Upper lobe of left lung (tissue), 4 donors: ENCODE data around the gene ARHGEF12.

Source experiments
- EP300 ChIP-seq, 4 donors: sonication (generic); formaldehyde crosslinking; IDR thresholded peaks; one replicate each; pipeline ENCODE4 v1.5.1; 2017; ENCODE audit warnings: antibody characterized with exemption in 4 of 4, control low read depth in 2 of 4
- POLR2A ChIP-seq, 4 donors: fragments of 450-650 bp; IDR thresholded peaks; one replicate each; pipeline ENCODE4 v1.5.1; 2016 to 2017; ENCODE audit warnings: antibody characterized with exemption in 4 of 4, mild to moderate bottlenecking in 2 of 4
- POLR2AphosphoS5 ChIP-seq, 2 donors: sonication (generic); formaldehyde crosslinking; IDR thresholded peaks; one replicate each; pipeline ENCODE4 v1.5.1; 2017; ENCODE audit warnings: antibody characterized with exemption in 2 of 2
- TF ChIP-seq, protein P1 (sequence below), 6 experiments: fragments of 450-650 bp in 4 of 6; fragments of 200-600 bp in 2 of 6; sonication (generic) in 2 of 6; IDR thresholded peaks; one replicate each; pipeline ENCODE4 v1.5.1; 2016 to 2019; ENCODE audit warnings: antibody characterized with exemption in 6 of 6

DNA sequence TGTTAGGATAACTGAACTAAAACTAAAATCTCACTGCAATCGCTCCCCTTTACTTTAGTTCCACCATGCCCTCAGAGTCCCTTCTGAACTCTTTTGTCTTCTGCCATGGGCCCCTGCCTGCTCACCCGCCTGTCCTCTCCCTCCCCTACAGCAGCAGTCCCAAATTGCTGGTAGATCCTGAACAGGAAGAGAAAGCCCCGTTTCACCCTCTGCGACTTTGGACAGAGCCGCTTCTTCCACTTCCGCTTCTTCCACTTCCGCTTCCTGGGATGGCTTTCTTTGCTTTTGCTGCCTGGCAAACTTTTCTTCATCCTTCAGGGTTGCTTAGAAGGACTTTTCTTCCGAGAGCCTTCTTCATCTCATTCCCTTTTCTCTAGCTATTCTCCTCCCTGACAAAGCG lies 46.8 kb upstream of the ARHGEF12 start:
- TF ChIP-seq, protein P1, sequence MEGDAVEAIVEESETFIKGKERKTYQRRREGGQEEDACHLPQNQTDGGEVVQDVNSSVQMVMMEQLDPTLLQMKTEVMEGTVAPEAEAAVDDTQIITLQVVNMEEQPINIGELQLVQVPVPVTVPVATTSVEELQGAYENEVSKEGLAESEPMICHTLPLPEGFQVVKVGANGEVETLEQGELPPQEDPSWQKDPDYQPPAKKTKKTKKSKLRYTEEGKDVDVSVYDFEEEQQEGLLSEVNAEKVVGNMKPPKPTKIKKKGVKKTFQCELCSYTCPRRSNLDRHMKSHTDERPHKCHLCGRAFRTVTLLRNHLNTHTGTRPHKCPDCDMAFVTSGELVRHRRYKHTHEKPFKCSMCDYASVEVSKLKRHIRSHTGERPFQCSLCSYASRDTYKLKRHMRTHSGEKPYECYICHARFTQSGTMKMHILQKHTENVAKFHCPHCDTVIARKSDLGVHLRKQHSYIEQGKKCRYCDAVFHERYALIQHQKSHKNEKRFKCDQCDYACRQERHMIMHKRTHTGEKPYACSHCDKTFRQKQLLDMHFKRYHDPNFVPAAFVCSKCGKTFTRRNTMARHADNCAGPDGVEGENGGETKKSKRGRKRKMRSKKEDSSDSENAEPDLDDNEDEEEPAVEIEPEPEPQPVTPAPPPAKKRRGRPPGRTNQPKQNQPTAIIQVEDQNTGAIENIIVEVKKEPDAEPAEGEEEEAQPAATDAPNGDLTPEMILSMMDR (IDR thresholded peaks at IDR 0.05): no peak
- no peak for TF ChIP-seq POLR2A (IDR thresholded peaks at IDR 0.05)
- TF ChIP-seq POLR2AphosphoS5 (IDR thresholded peaks at IDR 0.05): no peak
- TF ChIP-seq EP300 (IDR thresholded peaks at IDR 0.05): no peak
